Gastrocnemius medialis (tissue), 4 donors: Measurements from ENCODE around the gene SOWAHA.

ENCODE experiments used
- POLR2A ChIP-seq, 2 donors: fragments of 450-650 bp; IDR thresholded peaks; one replicate each; pipeline ENCODE4 v1.6.1; 2017; ENCODE audit warnings: antibody characterized with exemption in 2 of 2, mild to moderate bottlenecking in 2 of 2, moderate library complexity in 2 of 2
- TF ChIP-seq, protein P1 (sequence below), 5 experiments: fragments of 450-650 bp in 3 of 5; fragments of 200-600 bp in 2 of 5; sonication (generic) in 2 of 5; IDR thresholded peaks in 4 of 5; conservative IDR thresholded peaks in 1 of 5; 1 replicate in 4 of 5; 2 replicates in 1 of 5; pipeline ENCODE4 v1.5.1; 2016 to 2019; ENCODE audit warnings: antibody characterized with exemption in 5 of 5, mild to moderate bottlenecking in 3 of 5, moderate library complexity in 3 of 5

DNA sequence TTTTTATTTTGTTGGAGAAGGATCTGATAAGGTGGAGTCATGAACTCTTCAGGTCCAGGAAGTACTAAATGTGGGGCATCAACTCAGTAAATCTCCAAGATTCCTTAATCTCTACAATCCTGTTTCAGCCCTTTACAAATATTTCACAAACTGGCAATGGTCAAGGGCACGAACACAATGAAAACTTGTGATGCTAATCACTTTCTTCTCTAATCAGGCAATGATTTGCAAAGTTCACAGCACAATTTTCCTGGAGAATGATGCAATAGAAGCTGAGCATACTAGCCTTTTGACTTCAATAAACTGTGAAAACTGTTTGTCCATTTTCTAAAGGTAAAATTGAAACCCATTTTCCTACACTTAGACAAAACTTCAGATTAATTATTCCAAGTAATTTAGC lies 36.2 kb downstream of the SOWAHA start:
- TF ChIP-seq, protein P1, sequence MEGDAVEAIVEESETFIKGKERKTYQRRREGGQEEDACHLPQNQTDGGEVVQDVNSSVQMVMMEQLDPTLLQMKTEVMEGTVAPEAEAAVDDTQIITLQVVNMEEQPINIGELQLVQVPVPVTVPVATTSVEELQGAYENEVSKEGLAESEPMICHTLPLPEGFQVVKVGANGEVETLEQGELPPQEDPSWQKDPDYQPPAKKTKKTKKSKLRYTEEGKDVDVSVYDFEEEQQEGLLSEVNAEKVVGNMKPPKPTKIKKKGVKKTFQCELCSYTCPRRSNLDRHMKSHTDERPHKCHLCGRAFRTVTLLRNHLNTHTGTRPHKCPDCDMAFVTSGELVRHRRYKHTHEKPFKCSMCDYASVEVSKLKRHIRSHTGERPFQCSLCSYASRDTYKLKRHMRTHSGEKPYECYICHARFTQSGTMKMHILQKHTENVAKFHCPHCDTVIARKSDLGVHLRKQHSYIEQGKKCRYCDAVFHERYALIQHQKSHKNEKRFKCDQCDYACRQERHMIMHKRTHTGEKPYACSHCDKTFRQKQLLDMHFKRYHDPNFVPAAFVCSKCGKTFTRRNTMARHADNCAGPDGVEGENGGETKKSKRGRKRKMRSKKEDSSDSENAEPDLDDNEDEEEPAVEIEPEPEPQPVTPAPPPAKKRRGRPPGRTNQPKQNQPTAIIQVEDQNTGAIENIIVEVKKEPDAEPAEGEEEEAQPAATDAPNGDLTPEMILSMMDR (IDR thresholded peaks at IDR 0.05 in 4 of 5, conservative IDR thresholded peaks at IDR 0.05 in 1 of 5): no peak
- no peak for TF ChIP-seq POLR2A (IDR thresholded peaks at IDR 0.05)
